HepG2 (cell line): ENCODE data around the gene MEGF6. TPM values are rescaled to one million over a fixed set of nuclear protein-coding genes. Genes with fewer than 3 reads are reported as not detected.

ENCODE experiments used
- AKNA ChIP-seq: sonication (generic); formaldehyde crosslinking; IDR thresholded peaks from 2 replicates; pipeline ENCODE4 v1.4.0; 2020; ENCODE audit warnings: missing genetic modification reagents, borderline replicate concordance
- ASH2L ChIP-seq: fragments of 300-600, 200-600 bp; sonication (generic); IDR thresholded peaks from 2 replicates; pipeline ENCODE4 v1.7.0; 2017; ENCODE audit warnings: low read depth, mild to moderate bottlenecking, moderate library complexity, mixed read lengths, low read length; ENCODE audit not compliant: insufficient read length
- CBX2 ChIP-seq, 2 experiments: fragments of 200-600 bp in 1 of 2; sonication (generic); formaldehyde crosslinking in 1 of 2; IDR thresholded peaks; 2 replicates each; pipeline versions ENCODE4 v1.7.0 to v1.8.1; 2018 to 2022; ENCODE audit warnings: low read depth in 2 of 2, low read length in 1 of 2, mild to moderate bottlenecking in 1 of 2, missing genetic modification reagents in 1 of 2
- CREB1 ChIP-seq, 2 experiments: fragments of 450-650 bp in 1 of 2; IDR thresholded peaks; 2 replicates each; pipeline ENCODE4 v1.6.1; 2016 to 2017; ENCODE audit warnings: control low read depth in 1 of 2, mild to moderate bottlenecking in 1 of 2, missing compliant biosample characterization in 1 of 2, missing genetic modification characterization in 1 of 2
- HBP1 ChIP-seq: IDR thresholded peaks from 2 replicates; pipeline ENCODE4 v1.6.1; 2016; ENCODE audit warnings: low read depth, control low read depth
- HNRNPLL ChIP-seq: fragments of 200-400 bp; formaldehyde crosslinking; IDR thresholded peaks from 2 replicates; pipeline ENCODE4 v1.6.1; 2017; ENCODE audit warnings: mild to moderate bottlenecking, low read depth, low read length; ENCODE audit not compliant: poor library complexity, severe bottlenecking
- MEIS2 ChIP-seq: sonication (generic); formaldehyde crosslinking; IDR thresholded peaks from 2 replicates; pipeline ENCODE4 v1.9.0; 2021; ENCODE audit warnings: mild to moderate bottlenecking, missing genetic modification reagents
- NR2F2 ChIP-seq: IDR thresholded peaks from 2 replicates; pipeline ENCODE4 v1.6.1; 2012; ENCODE audit warnings: low read depth, inconsistent platforms, borderline replicate concordance
- PHF8 ChIP-seq: sonication (generic); formaldehyde crosslinking; IDR thresholded peaks from 2 replicates; pipeline ENCODE4 v1.5.0; 2020; ENCODE audit warnings: missing genetic modification reagents
- RFX1 ChIP-seq: fragments of 450-650 bp; IDR thresholded peaks from 2 replicates; pipeline ENCODE4 v1.6.1; 2017
- SNAPC2 ChIP-seq: sonication (generic); formaldehyde crosslinking; IDR thresholded peaks from 2 replicates; pipeline ENCODE4 v1.8.1; 2022; ENCODE audit warnings: mild to moderate bottlenecking, missing genetic modification reagents
- TAF15 ChIP-seq: fragments of 200-400 bp; formaldehyde crosslinking; IDR thresholded peaks from one replicate; pipeline ENCODE4 v1.6.1; 2018; ENCODE audit warnings: mild to moderate bottlenecking, low read depth, low read length; ENCODE audit not compliant: poor library complexity, severe bottlenecking
- ZBTB42 ChIP-seq: sonication (generic); formaldehyde crosslinking; IDR thresholded peaks from 2 replicates; pipeline ENCODE4 v1.5.0; 2020; ENCODE audit warnings: mild to moderate bottlenecking, missing genetic modification reagents
- ZFP62 ChIP-seq: sonication (generic); formaldehyde crosslinking; IDR thresholded peaks from 2 replicates; pipeline ENCODE4 v1.4.0; 2020; ENCODE audit warnings: missing genetic modification reagents
- ZNF230 ChIP-seq: sonication (generic); formaldehyde crosslinking; IDR thresholded peaks from 2 replicates; pipeline ENCODE4 v1.4.0; 2020; ENCODE audit warnings: mild to moderate bottlenecking, missing genetic modification reagents
- ZNF275 ChIP-seq: sonication (generic); formaldehyde crosslinking; IDR thresholded peaks from 2 replicates; pipeline ENCODE4 v1.8.0; 2022; ENCODE audit warnings: missing genetic modification reagents, mild to moderate bottlenecking, inconsistent platforms, borderline replicate concordance
- ZNF282 ChIP-seq: fragments of 450-650 bp; IDR thresholded peaks from 2 replicates; pipeline ENCODE4 v1.6.1; 2018; ENCODE audit not compliant: partially characterized antibody
- ZNF3 ChIP-seq: IDR thresholded peaks from 2 replicates; pipeline ENCODE4 v1.7.0; 2017; ENCODE audit warnings: inconsistent platforms
- ZNF30 ChIP-seq: sonication (generic); formaldehyde crosslinking; IDR thresholded peaks from 2 replicates; pipeline ENCODE4 v1.5.0; 2020; ENCODE audit warnings: mild to moderate bottlenecking, missing genetic modification reagents
- ZNF431 ChIP-seq: sonication (generic); formaldehyde crosslinking; IDR thresholded peaks from 2 replicates; pipeline ENCODE4 v1.9.0; 2022; ENCODE audit warnings: missing genetic modification reagents, low read depth, mild to moderate bottlenecking, borderline replicate concordance
- ZNF44 ChIP-seq: sonication (generic); formaldehyde crosslinking; IDR thresholded peaks from 2 replicates; pipeline ENCODE4 v1.5.1; 2020; ENCODE audit warnings: mild to moderate bottlenecking, missing genetic modification reagents
- ZNF589 ChIP-seq: sonication (generic); formaldehyde crosslinking; conservative IDR thresholded peaks from 2 replicates; pipeline ENCODE4 v1.8.0; 2022; ENCODE audit warnings: mild to moderate bottlenecking, moderate library complexity, missing genetic modification reagents
- ZNF619 ChIP-seq: sonication (generic); formaldehyde crosslinking; IDR thresholded peaks from 2 replicates; pipeline ENCODE4 v1.4.0; 2020; ENCODE audit warnings: mild to moderate bottlenecking, missing genetic modification reagents
- polyA plus RNA-seq, 8 experiments: library from polyadenylated mRNA; depleted of rRNA in 3 of 8; stranded (reverse) in 7 of 8; unstranded in 1 of 8; fragments of >200 nt; fragmentation: Illumina TruSeq in 4 of 8; extraction: Trizol in 4 of 8; gene quantifications; 2 replicates each; pipeline versions ENCODE4 v1.2.1 to v1.2.3, GENCODE V29; 2011 to 2016; ENCODE audit warnings: low read depth in 4 of 8, missing spikeins in 1 of 8, mixed read lengths in 1 of 8; ENCODE audit not compliant: insufficient read depth in 1 of 8
- total RNA-seq, 5 experiments: library from RNA; depleted of rRNA; stranded (reverse); fragments of >200 nt; fragmentation: Illumina TruSeq; extraction: Trizol; gene quantifications; 2 replicates each; pipeline ENCODE4 v1.2.3, GENCODE V29; 2016; ENCODE audit warnings: low read depth in 1 of 5

MEGF6 gene
- total and polyA plus RNA-seq, 2 of the 13 experiments (the other 11 are each of a cell fraction or from before 2014, with no cell fraction given): 1.9 TPM

GRCh38 chr1:3471356-3472087 is 139.8 kb downstream of the MEGF6 start (continued):
- TF ChIP-seq HBP1 (CRISPR knock-in tag): 0 out of 2 replicates have a peak, but pooled peaks have one; percentile 54
- TF ChIP-seq ZBTB42 (CRISPR knock-in tag): 0 out of 2 replicates have a peak, but pooled peaks have one; percentile 76
- TF ChIP-seq ZNF275 (CRISPR knock-in tag): 0 out of 2 replicates have a peak, but pooled peaks have one; percentile 62
- TF ChIP-seq ZNF44 (CRISPR knock-in tag): no peak
- TF ChIP-seq CREB1 (IDR thresholded peaks at IDR 0.05): no peak
- no peak; the same call in 1 of the 2 replicates for TF ChIP-seq CREB1 (CRISPR knock-in tag; IDR thresholded peaks at IDR 0.05)
- TF ChIP-seq ZNF619 (CRISPR knock-in tag): peak; percentile 94
- TF ChIP-seq ZNF431: no peak
- no peak for TF ChIP-seq AKNA (CRISPR knock-in tag)
- no peak for TF ChIP-seq RFX1
- TF ChIP-seq ZNF30 (CRISPR knock-in tag): no peak
- no peak for TF ChIP-seq ZNF589 (CRISPR knock-in tag)
- no peak for TF ChIP-seq ZFP62 (CRISPR knock-in tag)
- peak; percentile 91; the same call in 1 of the 2 replicates for TF ChIP-seq MEIS2 (CRISPR knock-in tag)
- no peak for TF ChIP-seq ZNF282
- TF ChIP-seq SNAPC2 (CRISPR knock-in tag): peak; percentile 88; the same call in 1 of the 2 replicates
- peak; percentile 61 for TF ChIP-seq TAF15
- TF ChIP-seq CBX2 (IDR thresholded peaks at IDR 0.05; ENCODE audit: low read depth, low read length): no peak
- TF ChIP-seq CBX2 (CRISPR knock-in tag; IDR thresholded peaks at IDR 0.05; ENCODE audit: low read depth): no peak
- TF ChIP-seq HNRNPLL: peak; percentile 35
- TF ChIP-seq NR2F2: peak; percentile 63; the same call in 1 of the 2 replicates
- TF ChIP-seq PHF8: peak; percentile 54
- TF ChIP-seq ZNF3 (CRISPR knock-in tag): no peak
- peak; percentile 88 for TF ChIP-seq ASH2L
- no peak for TF ChIP-seq ZNF230
